ENCODE data around the gene TSTD1.
"Not testable (repeated sequence)": the region's sequence is repeated elsewhere in the genome, so short reads cannot be mapped to it uniquely, and the experiment has no call there.

The TSTD1 gene

GRCh38 chr1:161006563-161006962, 32.2 kb downstream of the TSTD1 start:
- no peak for DNase-seq

- DNase-seq = no peak
Measured at GRCh38 chr1:161001525-161001924, 37.2 kb downstream of the TSTD1 start.

GRCh38 chr1:161000736-161001480, 37.9 kb downstream of the TSTD1 start:
- no peak for DNase-seq

GRCh38 chr1:160999376-160999775, 39.4 kb downstream of the TSTD1 start:
- no peak for DNase-seq

GRCh38 chr1:160997323-160998038, 41.3 kb downstream of the TSTD1 start:
- DNase-seq = peak; percentile 27

- DNase-seq = no peak
Measured at GRCh38 chr1:160996178-160996577, 42.6 kb downstream of the TSTD1 start.

GRCh38 chr1:160993544-160994193, 45.1 kb downstream of the TSTD1 start:
- no peak for DNase-seq

- not testable (repeated sequence) for DNase-seq
Measured at GRCh38 chr1:160992036-160992435, 46.7 kb downstream of the TSTD1 start.

Data from stimulated activated CD4-positive, alpha-beta T cell treated with anti-CD3 and anti-CD28 coated beads, Interleukin-1b, Interleukin-23, amount 100 ng/mL, for 48 hours (primary cell).